Measurements from ENCODE around the gene ROPN1B.

ROPN1B gene

DNA sequence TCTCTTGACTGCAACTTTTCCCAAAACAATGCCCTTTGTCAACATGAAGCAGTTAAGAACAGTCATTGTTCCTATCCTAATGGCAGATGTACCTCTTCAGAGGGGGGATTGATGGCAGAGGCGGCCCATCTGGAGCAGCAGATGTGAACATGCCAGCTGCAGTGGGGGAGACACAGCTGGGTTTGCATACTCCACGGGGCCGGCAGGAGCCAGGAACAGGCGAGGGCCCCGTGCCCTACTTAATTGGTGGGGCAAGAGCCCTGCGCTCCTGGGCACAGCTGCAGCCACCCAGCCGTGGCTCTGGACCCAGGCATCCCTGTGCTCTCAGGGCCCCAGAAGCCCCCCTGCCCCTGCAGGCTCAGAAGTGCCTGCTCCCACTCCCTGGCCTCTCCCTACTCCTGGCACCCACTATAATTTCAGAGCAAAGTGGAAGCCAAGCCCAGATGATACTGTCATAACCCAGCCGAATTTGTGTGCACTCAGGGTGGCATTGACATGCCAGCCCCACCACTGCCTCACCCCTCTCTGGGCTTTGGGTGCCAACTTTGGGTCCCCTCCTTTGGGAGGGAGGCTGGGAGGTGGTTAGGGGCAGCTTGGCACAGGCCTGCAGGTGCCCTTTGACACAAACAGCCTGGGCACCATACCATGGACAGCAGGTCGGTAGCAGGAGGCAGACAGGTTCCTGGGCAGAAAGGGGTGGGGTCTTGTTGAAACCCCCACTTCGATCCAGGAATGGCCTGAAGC lies 34.6 kb downstream of the ROPN1B start:
- H2AK5ac ChIP-seq (ENCODE audit: low read depth, low read length) = peak overlapping the region; percentile 63
- H3K4me3 ChIP-seq (ENCODE audit: low read length in 2 of 2) = no peak overlapping the region
- peak overlapping the region; percentile 6 for H3K14ac ChIP-seq (ENCODE audit: low read length)
- H3K18ac ChIP-seq (ENCODE audit: low read length) = no peak overlapping the region
- no peak overlapping the region for H3K4me2 ChIP-seq (ENCODE audit: insufficient read depth, low read length, poor library complexity, severe bottlenecking)
- no peak overlapping the region for H2BK120ac ChIP-seq (ENCODE audit: low read depth, low read length)
- H2AFZ ChIP-seq (ENCODE audit: low read length) = no peak overlapping the region
- DNase-seq (ENCODE audit: low spot score) = no peak
- peaks cover 13 to 38% of the 10 kb centered on the region in 2 donors for H3K36me3 ChIP-seq (replicated peaks in 1 of 2; ENCODE audit: control insufficient read depth in 2 of 2, insufficient read depth in 2 of 2, low read length in 2 of 2)
- WGBS, 2 donors (ENCODE audit: extremely low coverage in 2 of 2, insufficient read length in 2 of 2, insufficient replicate concordance in 1 of 2) = no CpG with 5 or more reads among the region's 10 CpGs
- H3K4ac ChIP-seq (ENCODE audit: low read length) = no peak overlapping the region
- no peak overlapping the region for H2BK15ac ChIP-seq (ENCODE audit: low read length)
- no peaks in the 10 kb centered on the region for H3K79me1 ChIP-seq (ENCODE audit: low read depth, low read length)
- H3K23ac ChIP-seq (ENCODE audit: low read depth, low read length, poor library complexity) = peak overlapping the region; percentile 29
- H2BK5ac ChIP-seq (ENCODE audit: low read length) = peak overlapping the region; percentile 39
- H3K9ac ChIP-seq (ENCODE audit: low read depth, low read length, poor library complexity) = no peak overlapping the region
- peaks cover 0 to 1% (median 0%) of the 10 kb centered on the region in 3 experiments for H3K27me3 ChIP-seq (ENCODE audit: control insufficient read depth in 3 of 3, insufficient read depth in 3 of 3, low read depth in 1 of 3, low read length in 3 of 3)
- no peak overlapping the region for H2BK12ac ChIP-seq (ENCODE audit: low read length)
- peaks cover 0 to 3% of the 10 kb centered on the region in 2 donors for H3K4me1 ChIP-seq (ENCODE audit: control insufficient read depth in 2 of 2, insufficient read depth in 1 of 2, low read depth in 1 of 2, low read length in 2 of 2)
- no peak overlapping the region for H3K27ac ChIP-seq (replicated peaks; ENCODE audit: low read length)
- peaks cover 0 to 5% of the 10 kb centered on the region in 2 donors for H3K9me3 ChIP-seq (replicated peaks in 1 of 2; ENCODE audit: control insufficient read depth in 2 of 2, insufficient read depth in 1 of 2, low read depth in 1 of 2, low read length in 2 of 2)
- no peak overlapping the region for H4K91ac ChIP-seq (ENCODE audit: low read depth, low read length, poor library complexity)
- no peak overlapping the region for H4K8ac ChIP-seq (ENCODE audit: low read depth, low read length)

GRCh38 chr3:126004217-126004616 lies 35.2 kb downstream of the ROPN1B start:
- no peak for DNase-seq (ENCODE audit: low spot score)

DNA sequence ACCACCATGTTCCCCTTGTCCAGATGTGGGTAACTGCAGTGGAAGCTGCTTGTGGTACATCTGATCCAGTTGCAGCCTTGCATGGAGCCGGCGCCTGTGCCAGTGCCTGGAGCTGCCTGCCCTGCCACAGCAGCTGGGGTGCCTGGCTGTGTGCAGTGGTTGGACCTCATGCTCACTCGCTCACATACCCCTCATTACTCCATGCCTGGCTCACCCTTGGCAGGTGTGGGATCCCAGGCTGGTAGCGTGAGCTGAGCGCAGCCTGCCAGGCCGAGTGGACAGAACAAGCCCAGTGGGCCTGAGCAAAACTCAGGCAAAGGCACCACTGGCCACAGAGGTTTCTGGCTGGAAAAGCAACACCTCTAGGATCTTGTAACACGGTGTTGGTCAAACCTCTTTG lies 35.7 kb downstream of the ROPN1B start:
- Histone ChIP-seq H3K27ac (replicated peaks; ENCODE audit: low read length) (no peak overlapping the region), H3K18ac (ENCODE audit: low read length) (peak overlapping the region; percentile 44), H3K9ac (ENCODE audit: low read depth, low read length, poor library complexity) (no peak overlapping the region), H3K36me3 (replicated peaks in 1 of 2; ENCODE audit: control insufficient read depth in 2 of 2, insufficient read depth in 2 of 2, low read length in 2 of 2) (peaks cover 13 to 46% of the 10 kb centered on the region in 2 donors), H2BK12ac (ENCODE audit: low read length) (no peak overlapping the region), H2BK5ac (ENCODE audit: low read length) (no peak overlapping the region), H3K27me3 (ENCODE audit: control insufficient read depth in 3 of 3, insufficient read depth in 3 of 3, low read depth in 1 of 3, low read length in 3 of 3) (peaks cover 0 to 1% (median 0%) of the 10 kb centered on the region in 3 experiments), H3K9me3 (replicated peaks in 1 of 2; ENCODE audit: control insufficient read depth in 2 of 2, insufficient read depth in 1 of 2, low read depth in 1 of 2, low read length in 2 of 2) (peaks cover 0 to 5% of the 10 kb centered on the region in 2 donors), H4K91ac (ENCODE audit: low read depth, low read length, poor library complexity) (no peak overlapping the region), H3K4me3 (ENCODE audit: low read length in 2 of 2) (no peak overlapping the region), H3K4me1 (ENCODE audit: control insufficient read depth in 2 of 2, insufficient read depth in 1 of 2, low read depth in 1 of 2, low read length in 2 of 2) (peaks cover 0 to 3% of the 10 kb centered on the region in 2 donors), H3K4ac (ENCODE audit: low read length) (no peak overlapping the region), H3K4me2 (ENCODE audit: insufficient read depth, low read length, poor library complexity, severe bottlenecking) (no peak overlapping the region), H2BK120ac (ENCODE audit: low read depth, low read length) (no peak overlapping the region), H3K14ac (ENCODE audit: low read length) (no peak overlapping the region), H3K23ac (ENCODE audit: low read depth, low read length, poor library complexity) (no peak overlapping the region), H4K8ac (ENCODE audit: low read depth, low read length) (no peak overlapping the region), H2AK5ac (ENCODE audit: low read depth, low read length) (no peak overlapping the region), H2BK15ac (ENCODE audit: low read length) (no peak overlapping the region), H2AFZ (ENCODE audit: low read length) (no peak overlapping the region), H3K79me1 (ENCODE audit: low read depth, low read length) (no peaks in the 10 kb centered on the region)
- DNase-seq (ENCODE audit: low spot score) = no peak
- WGBS, 2 donors (ENCODE audit: extremely low coverage in 2 of 2, insufficient read length in 2 of 2, insufficient replicate concordance in 1 of 2) = no CpG with 5 or more reads among the region's 7 CpGs

More at GRCh38 chr3:126004217-126004616, 35.2 kb downstream of the ROPN1B start:
- H4K91ac ChIP-seq (ENCODE audit: low read depth, low read length, poor library complexity) = no peak overlapping the region
- no peak overlapping the region for H3K4ac ChIP-seq (ENCODE audit: low read length)
- H3K23ac ChIP-seq (ENCODE audit: low read depth, low read length, poor library complexity) = no peak overlapping the region
- H3K79me1 ChIP-seq (ENCODE audit: low read depth, low read length) = no peaks in the 10 kb centered on the region
- H3K27ac ChIP-seq (replicated peaks; ENCODE audit: low read length) = no peak overlapping the region
- peaks cover 0 to 3% of the 10 kb centered on the region in 2 donors for H3K4me1 ChIP-seq (ENCODE audit: control insufficient read depth in 2 of 2, insufficient read depth in 1 of 2, low read depth in 1 of 2, low read length in 2 of 2)
- H3K9me3 ChIP-seq (replicated peaks in 1 of 2; ENCODE audit: control insufficient read depth in 2 of 2, insufficient read depth in 1 of 2, low read depth in 1 of 2, low read length in 2 of 2) = peaks cover 0 to 5% of the 10 kb centered on the region in 2 donors
- no peak overlapping the region for H3K18ac ChIP-seq (ENCODE audit: low read length)
- H2BK120ac ChIP-seq (ENCODE audit: low read depth, low read length) = no peak overlapping the region
- H3K36me3 ChIP-seq (replicated peaks in 1 of 2; ENCODE audit: control insufficient read depth in 2 of 2, insufficient read depth in 2 of 2, low read length in 2 of 2) = peaks cover 13 to 44% of the 10 kb centered on the region in 2 donors
- no peak overlapping the region for H4K8ac ChIP-seq (ENCODE audit: low read depth, low read length)
- H3K4me3 ChIP-seq (ENCODE audit: low read length in 2 of 2) = no peak overlapping the region
- no peak overlapping the region for H3K9ac ChIP-seq (ENCODE audit: low read depth, low read length, poor library complexity)
- H3K4me2 ChIP-seq (ENCODE audit: insufficient read depth, low read length, poor library complexity, severe bottlenecking) = no peak overlapping the region
- H3K27me3 ChIP-seq (ENCODE audit: control insufficient read depth in 3 of 3, insufficient read depth in 3 of 3, low read depth in 1 of 3, low read length in 3 of 3) = peaks cover 0 to 1% (median 0%) of the 10 kb centered on the region in 3 experiments
- no peak overlapping the region for H2BK5ac ChIP-seq (ENCODE audit: low read length)
- H2AFZ ChIP-seq (ENCODE audit: low read length) = no peak overlapping the region
- no peak overlapping the region for H3K14ac ChIP-seq (ENCODE audit: low read length)
- no peak overlapping the region for H2AK5ac ChIP-seq (ENCODE audit: low read depth, low read length)
- no CpG with 5 or more reads among the region's 6 CpGs for WGBS, 2 donors (ENCODE audit: extremely low coverage in 2 of 2, insufficient read length in 2 of 2, insufficient replicate concordance in 1 of 2)
- H2BK12ac ChIP-seq (ENCODE audit: low read length) = no peak overlapping the region
- H2BK15ac ChIP-seq (ENCODE audit: low read length) = no peak overlapping the region

- no peak for DNase-seq (ENCODE audit: low spot score)
- Histone ChIP-seq H4K91ac (ENCODE audit: low read depth, low read length, poor library complexity) (no peak overlapping the region), H2BK120ac (ENCODE audit: low read depth, low read length) (no peak overlapping the region), H2BK12ac (ENCODE audit: low read length) (no peak overlapping the region), H2BK5ac (ENCODE audit: low read length) (no peak overlapping the region), H3K9ac (ENCODE audit: low read depth, low read length, poor library complexity) (no peak overlapping the region), H3K4ac (ENCODE audit: low read length) (no peak overlapping the region), H3K23ac (ENCODE audit: low read depth, low read length, poor library complexity) (no peak overlapping the region), H3K18ac (ENCODE audit: low read length) (no peak overlapping the region), H2BK15ac (ENCODE audit: low read length) (no peak overlapping the region), H3K4me3 (ENCODE audit: low read length in 2 of 2) (no peak overlapping the region), H4K8ac (ENCODE audit: low read depth, low read length) (no peak overlapping the region), H2AFZ (ENCODE audit: low read length) (no peak overlapping the region), H3K14ac (ENCODE audit: low read length) (no peak overlapping the region), H3K4me2 (ENCODE audit: insufficient read depth, low read length, poor library complexity, severe bottlenecking) (no peak overlapping the region), H3K27ac (replicated peaks; ENCODE audit: low read length) (no peak overlapping the region), H3K79me1 (ENCODE audit: low read depth, low read length) (no peaks in the 10 kb centered on the region), H2AK5ac (ENCODE audit: low read depth, low read length) (no peak overlapping the region), H3K9me3 (replicated peaks in 1 of 2; ENCODE audit: control insufficient read depth in 2 of 2, insufficient read depth in 1 of 2, low read depth in 1 of 2, low read length in 2 of 2) (peaks cover 0 to 5% of the 10 kb centered on the region in 2 donors), H3K4me1 (ENCODE audit: control insufficient read depth in 2 of 2, insufficient read depth in 1 of 2, low read depth in 1 of 2, low read length in 2 of 2) (peaks cover 0 to 3% of the 10 kb centered on the region in 2 donors), H3K27me3 (ENCODE audit: control insufficient read depth in 3 of 3, insufficient read depth in 3 of 3, low read depth in 1 of 3, low read length in 3 of 3) (peaks cover 0 to 1% (median 0%) of the 10 kb centered on the region in 3 experiments), H3K36me3 (replicated peaks in 1 of 2; ENCODE audit: control insufficient read depth in 2 of 2, insufficient read depth in 2 of 2, low read length in 2 of 2) (peaks cover 13 to 55% of the 10 kb centered on the region in 2 donors)
- WGBS, 2 donors (ENCODE audit: extremely low coverage in 2 of 2, insufficient read length in 2 of 2, insufficient replicate concordance in 1 of 2) = no CpG with 5 or more reads among the region's 3 CpGs
Observed at GRCh38 chr3:126005951-126006350, 37.0 kb downstream of the ROPN1B start.
